Skin epidermis (tissue), 12 donors: Measurements from ENCODE around the gene SCMH1.

Experiments used
- H3K27ac ChIP-seq, 21 experiments: fragments of 200-600 bp; sonication (generic) in 11 of 21; one replicate each; pipeline ENCODE4 v1.5.0; 2020; ENCODE audit warnings: mild to moderate bottlenecking in 3 of 21, inconsistent platforms in 2 of 21, moderate library complexity in 2 of 21
- H3K4me3 ChIP-seq, 7 experiments: fragments of 200-600 bp; sonication (generic) in 2 of 7; one replicate each; pipeline ENCODE4 v1.5.0; 2020; ENCODE audit warnings: inconsistent platforms in 2 of 7, mild to moderate bottlenecking in 2 of 7, moderate library complexity in 1 of 7

Gene SCMH1

GRCh38 chr1:40986328-40986783 lies 255.8 kb downstream of the SCMH1 start:
- Histone ChIP-seq H3K27ac (no peak overlapping the region), H3K4me3 (no peak overlapping the region)

DNA sequence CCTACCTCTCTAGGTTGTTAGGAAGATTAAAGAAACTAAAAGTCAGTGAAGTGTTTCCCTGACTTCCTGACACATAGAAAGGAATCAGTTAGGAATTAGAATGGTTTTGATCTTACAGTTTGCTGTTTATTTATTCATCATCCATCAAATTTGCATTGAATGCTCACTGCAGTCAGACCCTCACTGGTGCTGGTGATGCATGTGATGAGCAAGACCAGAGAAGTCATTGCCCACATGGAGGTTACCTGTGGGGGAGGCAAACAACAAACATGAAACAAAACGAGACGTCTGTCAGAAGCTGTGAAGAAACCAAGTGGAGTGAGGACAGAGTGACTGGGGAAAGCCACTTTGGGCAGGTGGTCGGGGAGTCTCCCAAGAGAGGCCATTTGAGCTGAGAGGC lies 256.2 kb downstream of the SCMH1 start:
- no peak overlapping the region for H3K27ac ChIP-seq
- H3K4me3 ChIP-seq: no peak overlapping the region

GRCh38 chr1:40985161-40985560 lies 256.9 kb downstream of the SCMH1 start:
- H3K4me3 ChIP-seq: no peak overlapping the region
- H3K27ac ChIP-seq: no peak overlapping the region

- Histone ChIP-seq H3K27ac (no peak overlapping the region), H3K4me3 (no peak overlapping the region)
Observed at GRCh38 chr1:40984531-40984930, 257.6 kb downstream of the SCMH1 start.

GRCh38 chr1:40984066-40984465 lies 258.0 kb downstream of the SCMH1 start:
- Histone ChIP-seq H3K4me3 (no peak overlapping the region), H3K27ac (no peak overlapping the region)

DNA sequence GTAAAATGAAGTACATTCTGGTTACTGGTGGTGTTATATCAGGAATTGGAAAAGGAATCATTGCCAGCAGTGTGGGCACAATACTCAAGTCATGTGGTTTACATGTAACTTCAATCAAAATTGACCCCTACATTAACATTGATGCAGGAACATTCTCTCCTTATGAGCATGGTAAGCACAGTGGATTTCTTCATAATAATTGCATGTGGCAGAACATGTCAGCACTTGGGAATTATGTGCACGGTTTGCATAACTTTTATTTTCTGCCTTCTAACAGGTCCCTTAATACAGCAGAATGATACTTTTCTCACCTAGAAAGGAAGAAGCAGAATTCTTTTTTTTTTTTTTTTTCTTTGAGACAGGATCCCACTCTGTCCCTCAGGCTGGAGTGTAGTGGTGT lies 258.8 kb downstream of the SCMH1 start:
- H3K4me3 ChIP-seq: no peak overlapping the region
- H3K27ac ChIP-seq: no peak overlapping the region

DNA sequence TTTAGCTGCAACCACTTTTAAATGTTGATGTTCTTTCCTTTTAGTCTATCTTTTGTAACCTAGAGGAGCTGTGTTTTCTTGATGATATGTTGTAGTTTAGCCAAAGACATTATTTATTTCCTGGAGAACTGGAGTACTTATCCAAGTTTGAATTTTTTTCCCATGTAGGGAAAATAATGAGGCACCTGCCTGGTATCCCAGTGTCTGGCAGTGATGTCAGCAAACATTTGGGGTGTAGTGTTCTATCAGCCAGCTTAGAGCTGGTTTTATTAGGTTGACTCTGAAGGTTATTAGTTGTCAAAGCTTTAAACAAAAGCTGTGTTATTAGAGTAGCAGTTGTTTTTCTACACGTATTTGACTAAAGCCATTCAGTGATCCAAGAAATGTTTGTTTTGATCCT lies 259.4 kb downstream of the SCMH1 start:
- Histone ChIP-seq H3K27ac (peak overlapping the region in 1 of 21 experiments; percentile 1), H3K4me3 (no peak overlapping the region)

DNA sequence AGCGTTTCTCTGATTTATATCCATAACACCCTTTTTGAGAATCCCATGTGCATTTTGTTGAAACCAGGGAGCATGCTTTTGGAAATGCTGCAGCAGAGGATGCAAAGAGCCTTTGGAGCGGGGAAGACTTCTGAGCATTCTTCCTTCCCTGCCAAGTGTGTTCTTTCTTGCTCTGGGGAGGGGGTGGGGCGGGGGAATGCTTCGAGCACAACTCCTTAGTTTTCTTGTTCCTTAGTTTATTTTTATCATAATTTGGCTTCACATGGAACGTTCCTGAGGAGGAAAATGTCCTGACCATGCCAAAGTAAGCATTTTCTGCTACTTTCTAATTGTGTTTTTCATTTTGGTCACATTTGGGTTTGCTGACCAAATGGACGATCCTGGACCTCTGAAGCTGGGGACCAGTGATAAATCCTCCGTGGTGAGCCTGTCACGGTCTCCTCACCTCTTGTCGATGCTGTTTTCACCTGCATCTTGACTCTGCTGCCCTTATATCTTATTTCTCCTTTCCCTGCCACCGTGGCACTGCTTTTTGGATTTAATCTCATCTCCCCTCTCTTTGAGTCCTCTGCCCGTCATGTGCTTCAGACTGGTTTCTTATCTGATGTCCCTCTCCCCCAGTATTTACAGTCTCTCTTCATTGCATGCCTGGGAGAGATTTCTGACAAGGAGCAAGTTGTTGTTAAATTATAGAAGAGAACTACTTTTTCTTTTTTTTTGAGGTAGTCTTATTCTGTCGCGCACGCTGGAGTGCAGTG lies 260.2 kb downstream of the SCMH1 start:
- Histone ChIP-seq H3K27ac (peak overlapping the region in 1 of 21 experiments; percentile 44), H3K4me3 (no peak overlapping the region)

DNA sequence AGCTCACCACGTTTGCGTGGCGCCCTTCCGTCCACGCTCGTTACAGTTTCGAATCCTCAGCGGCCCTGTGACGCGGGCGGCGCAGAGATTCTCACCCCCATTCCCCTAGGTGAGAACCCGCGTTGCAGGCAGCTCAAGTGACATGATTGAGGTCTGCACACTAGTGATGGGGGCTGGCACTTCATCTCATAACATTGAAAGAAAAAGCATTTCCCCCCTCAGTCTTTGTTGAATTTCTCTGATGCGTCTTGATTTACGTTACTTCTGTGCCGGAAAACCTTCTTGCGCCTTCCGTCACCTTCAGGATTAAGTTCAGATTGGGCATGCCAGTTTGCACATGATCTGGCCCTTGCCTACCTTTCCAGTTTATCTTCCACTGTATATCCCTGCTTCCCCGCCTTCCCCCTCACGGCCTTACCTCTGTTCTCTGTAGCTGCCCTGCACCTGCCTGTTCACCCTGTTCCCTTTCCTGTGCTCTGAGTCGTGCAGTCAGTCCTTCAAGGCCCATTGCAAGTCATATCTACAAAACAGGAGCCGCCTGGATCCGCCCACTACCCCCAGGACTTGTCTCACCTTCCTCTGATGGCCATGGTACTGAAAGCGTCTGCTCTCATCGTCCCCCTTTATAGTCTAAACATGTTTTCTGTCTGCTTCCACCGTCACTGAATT lies 261.5 kb downstream of the SCMH1 start:
- Histone ChIP-seq H3K27ac (peak overlapping the region; percentile 77 to 95 (median 89)), H3K4me3 (peak overlapping the region; percentile 55 to 87 (median 79))

DNA sequence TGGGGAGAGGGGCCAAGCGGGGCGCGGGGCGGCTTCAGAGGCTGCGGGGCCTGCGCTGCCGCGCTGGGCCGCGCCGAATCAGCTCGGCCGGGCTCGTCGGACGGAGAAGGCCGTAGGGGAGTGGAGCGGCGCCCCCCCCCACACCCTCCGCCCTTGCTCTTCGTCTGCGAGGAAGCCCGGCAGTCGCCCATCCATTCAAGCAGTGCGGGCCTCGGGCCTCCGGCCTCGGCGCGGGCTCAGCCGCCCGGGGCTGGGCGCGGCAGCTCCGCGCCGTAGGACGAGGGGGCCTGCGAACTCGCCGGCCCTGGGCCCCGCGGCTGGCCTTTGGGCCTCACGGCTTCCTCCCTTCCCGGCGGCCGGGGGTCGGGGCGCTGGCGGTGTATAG lies 262.0 kb downstream of the SCMH1 start:
- Histone ChIP-seq H3K27ac (peak overlapping the region; percentile 77 to 95 (median 89)), H3K4me3 (peak overlapping the region; percentile 55 to 87 (median 79))

- peak within 1 kb of the TSS; percentile 77 to 95 (median 89) for H3K27ac ChIP-seq
Observed at GRCh38 chr1:40979241-40980067, 262.7 kb downstream of the SCMH1 start, which contains the start of gene CTPS1. CTPS1 (plus strand) TSS chr1:40979696; CDS start chr1:40983291, 3,595 bp downstream.

DNA sequence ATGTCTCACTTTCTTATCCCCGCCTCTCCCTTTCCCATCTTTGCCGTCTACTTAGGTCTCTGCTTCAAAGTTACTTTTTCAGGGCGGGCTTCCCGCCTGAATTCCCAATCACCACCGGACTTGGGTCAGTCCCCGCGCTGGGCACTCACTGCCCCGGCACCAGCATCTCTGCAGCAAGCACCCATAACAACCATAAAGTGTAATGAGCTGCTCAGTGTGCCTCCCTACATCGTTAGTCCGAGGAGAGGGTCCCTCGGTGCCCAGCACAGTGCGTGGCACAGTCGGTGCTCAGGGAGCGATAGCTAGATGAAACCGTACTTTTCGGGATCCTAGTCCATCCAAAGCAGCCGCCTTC lies 263.2 kb downstream of the SCMH1 start:
- H3K4me3 ChIP-seq: peak overlapping the region; percentile 55 to 87 (median 79)
- peak overlapping the region in 19 of 21 experiments; percentile 77 to 95 (median 89) for H3K27ac ChIP-seq

More at GRCh38 chr1:40979241-40980067, 262.7 kb downstream of the SCMH1 start, which contains the start of gene CTPS1:
- peak within 1 kb of the TSS; percentile 55 to 87 (median 79) for H3K4me3 ChIP-seq

- no peak overlapping the region for H3K27ac ChIP-seq
- no peak overlapping the region for H3K4me3 ChIP-seq
Observed at GRCh38 chr1:40977716-40978115, 264.4 kb downstream of the SCMH1 start.
